DND-41 (cell line): ENCODE results near the gene MAN2B2.

Experiments
- ATAC-seq: fragments of 200-7000 bp; cut with Tn5 transposase; 3 replicates; pipeline ENCODE4 v1.9.1; 2021; ENCODE audit warnings: low read depth; ENCODE audit not compliant: insufficient read depth
- DNase-seq: peaks from one replicate; pipeline ENCODE4 v3.0.0-alpha.2; 2020
- H2AFZ ChIP-seq: 2 replicates; pipeline ENCODE4 v1.6.0; 2012; ENCODE audit warnings: low read depth, low read length
- H3K27ac ChIP-seq: 2 replicates; pipeline ENCODE4 v1.5.1; 2012; ENCODE audit warnings: low read length, inconsistent platforms
- H3K27me3 ChIP-seq: fragments of 200-600 bp; sonication (generic); 2 replicates; pipeline ENCODE4 v1.6.0; 2012; ENCODE audit warnings: low read length, mild to moderate bottlenecking, inconsistent platforms; ENCODE audit not compliant: insufficient read depth, poor library complexity
- H3K36me3 ChIP-seq: 2 replicates; pipeline ENCODE4 v1.5.1; 2012; ENCODE audit warnings: low read length, inconsistent platforms; ENCODE audit not compliant: insufficient read depth
- H3K4me1 ChIP-seq: 2 replicates; pipeline ENCODE4 v1.5.1; 2012; ENCODE audit warnings: mild to moderate bottlenecking, low read length; ENCODE audit not compliant: insufficient read depth
- H3K4me2 ChIP-seq: 2 replicates; pipeline ENCODE4 v1.6.0; 2012; ENCODE audit warnings: mild to moderate bottlenecking, moderate library complexity, low read length, inconsistent platforms; ENCODE audit not compliant: insufficient read depth
- H3K4me3 ChIP-seq, 2 experiments: fragments of 200-600 bp in 1 of 2; shearing (Covaris generic) in 1 of 2; 2 replicates each; pipeline ENCODE4 v1.5.1; 2012 to 2016; ENCODE audit warnings: inconsistent platforms in 2 of 2, low read length in 2 of 2, mild to moderate bottlenecking in 2 of 2, low read depth in 1 of 2, moderate library complexity in 1 of 2
- H3K79me2 ChIP-seq: 2 replicates; pipeline ENCODE4 v1.6.0; 2012; ENCODE audit warnings: low read length, inconsistent platforms; ENCODE audit not compliant: insufficient read depth
- H3K9ac ChIP-seq: 2 replicates; pipeline ENCODE4 v1.6.0; 2012; ENCODE audit warnings: low read depth, mild to moderate bottlenecking, inconsistent platforms, low read length, moderate library complexity
- H3K9me3 ChIP-seq: 2 replicates; pipeline ENCODE4 v1.5.1; 2012; ENCODE audit warnings: low read length, moderate library complexity, mild to moderate bottlenecking, inconsistent platforms; ENCODE audit not compliant: insufficient read depth, severe bottlenecking
- H4K20me1 ChIP-seq: 2 replicates; pipeline ENCODE4 v1.6.0; 2012; ENCODE audit warnings: low read length; ENCODE audit not compliant: insufficient read depth
- EZH2 ChIP-seq: IDR thresholded peaks from 3 replicates; pipeline ENCODE4 v1.6.1; 2012; ENCODE audit warnings: borderline replicate concordance, low read depth, mild to moderate bottlenecking, moderate library complexity, low read length, inconsistent platforms; ENCODE audit not compliant: severe bottlenecking
- TF ChIP-seq, protein P1 (sequence below): IDR thresholded peaks from 2 replicates; pipeline ENCODE4 v1.5.1; 2012; ENCODE audit warnings: borderline replicate concordance, low read length, moderate library complexity, mild to moderate bottlenecking; ENCODE audit not compliant: poor library complexity, severe bottlenecking; ENCODE audit errors: extremely low read depth

The MAN2B2 gene

DNA sequence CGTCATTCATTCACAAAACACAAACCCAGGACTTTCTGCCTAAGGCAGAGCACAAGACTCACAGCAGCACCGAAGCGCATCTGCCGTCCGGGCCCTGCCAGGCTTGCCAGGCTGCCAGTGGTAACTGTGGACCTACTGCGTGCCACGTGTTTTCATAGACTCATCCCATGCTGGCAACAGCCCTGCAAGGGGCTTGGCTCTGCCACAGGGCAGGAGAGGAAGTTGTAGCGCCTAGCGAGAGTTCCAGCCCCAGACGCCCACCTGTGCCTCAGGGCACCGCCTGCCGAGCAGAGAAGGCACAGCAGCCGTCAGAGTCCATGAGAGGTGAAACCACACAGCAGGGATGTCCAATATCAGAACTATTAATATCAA lies 46.6 kb downstream of the MAN2B2 start:
- Histone ChIP-seq H3K36me3 (peaks cover 38% of the 10 kb centered on the region), H3K9me3 (no peaks in the 10 kb centered on the region), H3K4me2 (no peak overlapping the region), H3K9ac (no peak overlapping the region), H3K79me2 (peaks cover 7% of the 10 kb centered on the region; the same call in 1 of the 2 replicates), H3K4me3 (no peak overlapping the region), H2AFZ (no peak overlapping the region), H3K4me1 (no peaks in the 10 kb centered on the region), H4K20me1 (peaks cover 11% of the 10 kb centered on the region), H3K27me3 (no peaks in the 10 kb centered on the region), H3K27ac (no peak overlapping the region)
- TF ChIP-seq EZH2 = no peak
- TF ChIP-seq, protein P1, sequence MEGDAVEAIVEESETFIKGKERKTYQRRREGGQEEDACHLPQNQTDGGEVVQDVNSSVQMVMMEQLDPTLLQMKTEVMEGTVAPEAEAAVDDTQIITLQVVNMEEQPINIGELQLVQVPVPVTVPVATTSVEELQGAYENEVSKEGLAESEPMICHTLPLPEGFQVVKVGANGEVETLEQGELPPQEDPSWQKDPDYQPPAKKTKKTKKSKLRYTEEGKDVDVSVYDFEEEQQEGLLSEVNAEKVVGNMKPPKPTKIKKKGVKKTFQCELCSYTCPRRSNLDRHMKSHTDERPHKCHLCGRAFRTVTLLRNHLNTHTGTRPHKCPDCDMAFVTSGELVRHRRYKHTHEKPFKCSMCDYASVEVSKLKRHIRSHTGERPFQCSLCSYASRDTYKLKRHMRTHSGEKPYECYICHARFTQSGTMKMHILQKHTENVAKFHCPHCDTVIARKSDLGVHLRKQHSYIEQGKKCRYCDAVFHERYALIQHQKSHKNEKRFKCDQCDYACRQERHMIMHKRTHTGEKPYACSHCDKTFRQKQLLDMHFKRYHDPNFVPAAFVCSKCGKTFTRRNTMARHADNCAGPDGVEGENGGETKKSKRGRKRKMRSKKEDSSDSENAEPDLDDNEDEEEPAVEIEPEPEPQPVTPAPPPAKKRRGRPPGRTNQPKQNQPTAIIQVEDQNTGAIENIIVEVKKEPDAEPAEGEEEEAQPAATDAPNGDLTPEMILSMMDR = no peak
- ATAC-seq (no peak), DNase-seq (no peak)

GRCh38 chr4:6622744-6623143 lies 47.8 kb downstream of the MAN2B2 start:
- Histone ChIP-seq H4K20me1 (peaks cover 11% of the 10 kb centered on the region), H3K27me3 (no peaks in the 10 kb centered on the region), H3K9ac (no peak overlapping the region), H3K27ac (no peak overlapping the region), H3K36me3 (peaks cover 27% of the 10 kb centered on the region), H3K79me2 (peaks cover 7% of the 10 kb centered on the region; the same call in 1 of the 2 replicates), H3K9me3 (no peaks in the 10 kb centered on the region), H3K4me1 (no peaks in the 10 kb centered on the region), H3K4me3 (no peak overlapping the region), H2AFZ (no peak overlapping the region), H3K4me2 (no peak overlapping the region)
- ATAC-seq = no peak
- TF ChIP-seq EZH2 = no peak
- TF ChIP-seq, protein P1 = no peak
- no peak for DNase-seq

DNA sequence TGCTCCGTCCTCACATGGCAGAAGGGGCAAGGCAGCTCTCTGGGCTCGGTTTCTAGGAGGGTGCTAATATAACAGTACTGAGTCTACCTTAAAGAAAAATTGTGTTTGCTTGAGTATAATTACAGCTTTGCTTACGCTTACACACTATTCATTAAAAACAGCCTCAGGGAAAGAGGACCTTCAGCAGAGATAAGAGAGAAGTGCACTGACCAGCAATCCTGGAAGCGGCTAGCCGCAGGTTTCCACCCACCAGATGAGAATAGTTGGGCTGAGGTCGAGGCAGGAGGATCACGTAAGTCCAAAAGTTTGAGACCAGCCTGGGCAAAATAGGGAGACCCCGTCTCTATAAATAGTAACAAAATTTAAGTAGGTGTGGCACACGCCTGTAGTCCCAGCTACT lies 50.3 kb downstream of the MAN2B2 start:
- H3K4me2 ChIP-seq = no peak overlapping the region

More for the DNA sequence above, 50.3 kb downstream of the MAN2B2 start:
- H3K9ac ChIP-seq = no peak overlapping the region
- no peak overlapping the region for H3K27ac ChIP-seq
- peaks cover 7% of the 10 kb centered on the region; the same call in 1 of the 2 replicates for H3K79me2 ChIP-seq
- peaks cover 4% of the 10 kb centered on the region for H3K36me3 ChIP-seq
- H3K4me1 ChIP-seq = no peaks in the 10 kb centered on the region
- H3K4me3 ChIP-seq = no peak overlapping the region
- ATAC-seq = no peak
- H4K20me1 ChIP-seq = peaks cover 3% of the 10 kb centered on the region
- no peaks in the 10 kb centered on the region for H3K27me3 ChIP-seq
- H2AFZ ChIP-seq = no peak overlapping the region
- TF ChIP-seq EZH2 = no peak
- TF ChIP-seq, protein P1 = no peak
- no peaks in the 10 kb centered on the region for H3K9me3 ChIP-seq
- no peak for DNase-seq
